Measurements from ENCODE around the gene TPI1.

Gene TPI1

GRCh38 chr12:6867413-6868210, at the start of gene TPI1:
TSS of gene TPI1 (plus strand) at chr12:6867531. CDS start at chr12:6867567, 36 bp downstream.
- peak; percentile 77 for DNase-seq

DNA sequence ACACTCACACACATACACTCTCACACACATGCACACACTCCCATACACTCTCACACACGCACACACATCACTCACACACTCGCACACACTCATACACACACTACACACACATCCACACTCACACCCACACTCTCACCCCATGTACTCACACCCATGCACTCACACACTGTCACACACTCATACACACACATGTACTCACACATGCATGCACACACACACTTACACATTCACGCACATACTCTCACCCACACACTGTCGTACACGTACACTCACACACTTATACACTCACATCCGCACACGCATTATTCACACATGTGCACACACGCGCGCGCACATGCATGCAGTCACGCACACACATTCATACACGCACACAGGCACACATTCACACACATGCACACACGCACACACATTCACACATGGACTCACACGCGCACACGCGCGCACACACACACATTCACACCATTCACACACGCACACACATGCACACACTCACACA, 49.6 kb upstream of the TPI1 start:
- DNase-seq, result no peak

GRCh38 chr12:6818222-6818621, 49.1 kb upstream of the TPI1 start:
- DNase-seq, result no peak

DNA sequence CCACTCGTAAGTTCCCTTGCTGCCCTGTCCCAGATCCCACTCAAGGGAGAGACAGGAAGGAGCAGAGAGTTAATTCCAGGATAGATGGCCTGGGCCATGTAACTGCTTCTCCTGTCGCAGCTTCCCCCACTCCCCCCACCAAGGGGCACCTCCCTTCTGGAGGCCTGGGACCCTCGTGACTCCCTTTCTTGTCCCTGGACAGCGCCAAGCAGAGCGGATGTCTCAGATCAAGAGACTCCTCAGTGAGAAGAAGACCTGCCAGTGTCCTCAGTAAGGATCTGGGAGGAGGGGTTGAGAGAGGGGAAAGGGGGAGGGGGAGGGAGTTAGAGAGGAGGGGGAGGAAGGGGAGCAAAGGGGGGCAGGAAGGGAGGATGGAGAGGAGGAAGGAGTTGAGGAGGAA, 48.7 kb upstream of the TPI1 start:
- no peak for DNase-seq

GRCh38 chr12:6819106-6820030, 48.0 kb upstream of the TPI1 start:
- DNase-seq, result no peak

DNA sequence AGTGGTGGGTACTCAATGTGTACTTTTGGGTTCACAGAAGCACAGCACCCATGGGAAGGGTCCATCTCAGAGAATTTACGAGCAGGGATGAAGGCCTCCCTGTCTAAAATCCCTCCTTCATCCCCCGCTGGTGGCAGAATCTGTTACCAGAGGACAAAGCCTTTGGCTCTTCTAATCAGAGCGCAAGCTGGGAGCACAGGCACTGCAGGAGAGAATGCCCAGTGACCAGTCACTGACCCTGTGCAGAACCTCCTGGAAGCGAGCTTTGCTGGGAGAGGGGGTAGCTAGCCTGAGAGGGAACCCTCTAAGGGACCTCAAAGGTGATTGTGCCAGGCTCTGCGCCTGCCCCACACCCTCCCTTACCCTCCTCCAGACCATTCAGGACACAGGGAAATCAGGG, 47.2 kb upstream of the TPI1 start:
- no peak for DNase-seq

- DNase-seq, result peak; percentile 77
Observed at GRCh38 chr12:6821591-6822425, 45.5 kb upstream of the TPI1 start, which contains the start of gene GPR162. TSS of gene GPR162 (plus strand) at chr12:6821821. CDS start at chr12:6823899, 2,078 bp downstream.

- no peak for DNase-seq
Observed at GRCh38 chr12:6822426-6823135, 44.8 kb upstream of the TPI1 start.

DNA sequence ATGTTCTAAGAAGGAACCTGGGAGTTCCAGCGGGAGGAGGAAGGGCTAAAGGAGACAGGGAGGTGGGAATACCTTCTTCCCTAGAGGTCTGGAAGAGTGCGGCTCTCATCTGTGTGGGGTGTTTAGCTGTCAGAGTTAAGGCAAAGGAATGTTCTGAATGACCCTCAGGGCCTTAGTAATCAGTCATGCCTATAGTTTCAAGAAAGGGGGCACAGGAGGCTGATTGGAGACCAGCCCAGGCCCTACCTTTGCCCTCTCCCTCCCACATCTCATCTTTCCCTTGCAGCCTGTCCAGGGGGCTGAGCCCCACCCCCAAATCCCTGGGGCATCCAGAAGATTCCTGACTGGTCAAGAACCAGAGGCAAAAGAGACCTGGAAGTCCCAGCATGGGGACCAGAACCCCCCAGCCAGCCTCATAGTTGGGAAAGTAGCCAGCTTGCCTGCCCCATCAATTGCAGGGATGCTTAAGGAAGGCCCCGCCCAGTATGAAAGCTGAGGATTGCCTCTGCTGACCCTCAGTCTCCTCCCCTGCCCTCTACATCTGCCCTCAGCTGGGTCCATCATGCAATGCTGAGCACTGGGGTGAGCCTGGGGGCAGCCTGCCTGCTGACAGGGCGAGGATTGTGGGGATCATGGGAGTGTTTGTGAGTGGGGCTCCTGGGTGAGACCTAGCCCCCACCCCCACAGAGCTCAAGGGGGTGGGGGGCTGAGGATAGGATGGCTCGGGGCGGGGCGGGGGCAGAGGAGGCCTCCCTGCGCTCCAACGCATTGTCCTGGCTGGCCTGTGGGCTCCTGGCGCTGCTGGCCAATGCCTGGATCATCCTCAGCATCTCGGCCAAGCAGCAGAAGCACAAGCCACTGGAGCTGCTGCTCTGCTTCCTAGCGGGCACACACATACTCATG, 43.9 kb upstream of the TPI1 start:
- DNase-seq, result no peak

GRCh38 chr12:6824085-6824775, 43.1 kb upstream of the TPI1 start:
- no peak for DNase-seq

DNA sequence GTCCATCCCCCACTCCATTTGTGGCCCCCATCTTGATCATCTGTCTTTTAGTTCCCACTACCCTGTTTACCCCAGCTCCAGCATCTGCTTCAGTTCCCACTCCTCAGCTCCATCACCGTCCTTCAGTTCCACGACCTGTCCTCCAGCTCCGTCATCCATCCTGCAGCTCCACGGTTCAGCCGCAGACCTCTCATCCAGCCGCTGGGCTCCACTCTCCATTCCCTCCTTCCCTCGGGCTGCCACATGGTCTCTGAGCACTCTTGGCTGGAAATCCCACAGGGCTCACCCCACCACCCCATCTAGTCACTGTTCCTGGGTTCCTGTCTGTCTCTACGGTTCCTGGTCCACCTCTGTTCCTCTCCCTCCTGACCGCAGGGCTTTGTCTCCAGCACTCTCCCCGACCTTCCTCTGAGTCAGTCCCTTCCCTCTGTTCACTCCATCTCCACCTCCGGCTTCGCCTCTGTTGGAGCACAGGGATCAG, 42.4 kb upstream of the TPI1 start:
- DNase-seq, result no peak

DNA sequence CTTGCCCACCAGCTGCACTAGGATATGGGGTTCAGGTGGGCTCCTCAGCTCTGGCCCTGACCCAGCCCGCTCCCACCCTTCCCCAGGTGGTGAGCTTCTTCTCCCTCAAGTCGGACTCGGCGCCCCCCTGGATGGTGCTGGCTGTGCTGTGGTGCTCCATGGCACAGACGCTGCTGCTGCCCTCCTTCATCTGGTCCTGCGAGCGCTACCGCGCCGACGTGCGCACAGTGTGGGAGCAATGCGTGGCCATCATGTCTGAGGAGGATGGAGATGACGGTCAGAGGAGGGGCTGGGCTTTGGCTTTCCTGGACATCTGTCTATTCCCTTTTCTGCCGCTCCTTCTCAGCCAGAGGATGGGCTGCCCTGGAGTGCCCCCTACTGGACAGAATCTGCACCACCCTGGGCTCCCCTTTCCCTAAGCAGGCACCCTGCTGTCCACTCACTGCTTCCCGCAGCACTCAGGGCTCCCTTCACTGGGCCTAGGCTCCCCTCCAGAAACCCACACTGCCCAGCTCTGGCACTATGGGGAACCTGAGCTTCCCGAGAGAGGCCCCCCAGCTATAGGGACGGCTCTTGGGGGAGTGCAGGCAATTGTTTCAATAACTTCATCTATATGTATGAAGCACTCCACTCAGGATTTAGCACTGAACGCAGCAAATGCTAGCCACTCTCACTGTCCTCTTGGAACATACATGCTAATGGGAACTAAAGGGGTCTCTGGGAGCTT, 41.8 kb upstream of the TPI1 start:
- peak; percentile 86 for DNase-seq

- DNase-seq, result no peak
Observed at GRCh38 chr12:6826125-6826733, 41.1 kb upstream of the TPI1 start.

DNA sequence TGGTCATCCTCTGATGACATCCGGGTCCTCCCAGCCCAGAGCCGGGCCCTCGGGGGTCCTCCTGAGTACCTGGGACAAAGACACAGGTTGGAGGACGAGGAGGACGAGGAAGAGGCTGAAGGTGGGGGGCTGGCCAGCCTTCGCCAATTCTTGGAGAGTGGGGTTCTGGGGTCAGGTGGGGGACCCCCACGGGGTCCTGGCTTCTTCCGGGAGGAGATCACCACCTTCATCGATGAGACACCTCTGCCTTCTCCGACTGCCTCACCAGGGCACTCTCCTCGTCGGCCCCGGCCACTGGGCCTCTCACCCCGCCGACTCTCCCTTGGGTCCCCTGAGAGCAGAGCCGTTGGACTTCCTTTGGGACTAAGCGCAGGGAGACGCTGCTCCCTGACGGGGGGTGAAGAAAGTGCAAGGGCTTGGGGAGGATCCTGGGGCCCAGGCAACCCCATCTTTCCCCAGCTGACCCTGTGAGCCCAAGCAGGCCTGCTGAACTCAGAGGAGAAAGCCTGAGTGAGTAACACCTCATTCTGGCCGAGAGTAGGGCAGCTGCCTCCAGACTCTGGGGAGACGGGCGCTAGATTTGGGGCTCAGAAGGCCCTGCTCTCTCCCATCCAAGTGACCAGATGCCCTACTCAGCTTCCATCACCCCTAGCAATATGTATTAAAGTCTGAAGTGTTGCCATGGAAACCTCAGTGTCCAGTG, 40.4 kb upstream of the TPI1 start:
- DNase-seq, result no peak

GRCh38 chr12:6827437-6827911, 39.9 kb upstream of the TPI1 start:
- peak; percentile 73 for DNase-seq

DNA sequence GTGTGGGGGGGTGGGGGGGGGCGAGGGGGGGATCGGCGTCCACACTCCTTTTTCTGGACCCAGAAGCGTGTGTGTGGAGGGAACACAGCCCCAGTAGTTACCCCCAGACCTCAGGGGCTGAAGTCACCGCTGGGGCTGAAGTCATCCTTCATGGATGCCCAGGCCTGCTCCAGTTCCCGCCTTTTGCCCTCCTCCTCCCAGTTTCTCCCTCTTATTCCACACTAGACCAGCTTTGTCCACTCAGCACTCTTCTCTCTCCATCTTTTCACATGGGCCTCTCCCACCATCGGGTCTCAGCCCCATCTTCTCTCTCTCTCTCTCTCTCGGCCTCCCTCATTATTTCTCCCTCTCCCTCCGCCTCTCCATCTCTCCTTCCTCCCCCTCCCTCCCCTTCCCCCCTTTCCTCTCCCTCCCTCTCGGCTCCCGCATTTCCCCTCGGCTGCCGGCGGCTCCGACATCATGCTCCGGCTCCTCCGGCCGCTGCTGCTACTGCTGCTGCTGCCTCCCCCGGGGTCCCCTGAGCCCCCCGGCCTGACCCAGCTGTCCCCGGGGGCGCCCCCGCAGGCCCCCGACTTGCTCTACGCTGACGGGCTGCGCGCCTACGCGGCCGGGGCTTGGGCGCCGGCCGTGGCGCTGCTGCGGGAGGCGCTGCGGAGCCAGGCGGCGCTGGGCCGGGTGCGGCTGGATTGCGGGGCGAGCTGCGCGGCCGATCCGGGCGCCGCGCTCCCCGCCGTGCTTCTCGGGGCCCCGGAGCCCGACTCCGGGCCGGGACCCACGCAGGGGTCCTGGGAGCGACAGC, 39.1 kb upstream of the TPI1 start, which contains the start of gene P3H3:
Gene P3H3 (plus strand): TSS at position 426 of the 799 bp plus-strand sequence. CDS start 34 bp downstream, at position 460.
- DNase-seq, result peak; percentile 59

Measured in NCI-H1092 treated with DMSO at 0.1 percent for 48 hours (cell line).